ENCODE data around the gene RSPO3. TPM values are rescaled to one million over a fixed set of nuclear protein-coding genes. Genes with fewer than 3 reads are reported as not detected.

Gene RSPO3
- total RNA-seq, 1 experiment from 2014 or later, result not detected

- Mint-ChIP-seq H3K9me3 (ENCODE audit: unreplicated experiment) (no peaks in the 10 kb centered on the region), H3K27ac (ENCODE audit: low read depth, unreplicated experiment) (no peak overlapping the region), H3K27me3 (ENCODE audit: insufficient read depth, unreplicated experiment) (peaks cover 67% of the 10 kb centered on the region), H3K36me3 (ENCODE audit: insufficient read depth, unreplicated experiment) (no peaks in the 10 kb centered on the region), H3K4me3 (ENCODE audit: unreplicated experiment) (no peak overlapping the region), H3K4me1 (ENCODE audit: insufficient read depth, unreplicated experiment) (no peaks in the 10 kb centered on the region)
- intact Hi-C loops (cut with micrococcal nuclease), result no loop called here
- CTCF ChIA-PET, result no interaction called here
- POLR2A ChIA-PET, result no interaction called here
- no TSS peak for BruUV-seq (replicated peaks)
- no peak for DNase-seq (ENCODE audit: unreplicated experiment)
- no peak for TF ChIP-seq CTCF (IDR thresholded peaks at IDR 0.05; ENCODE audit: unreplicated experiment)
Observed at GRCh38 chr6:127077886-127078285, 40.6 kb upstream of the RSPO3 start.

GRCh38 chr6:127078669-127079068 lies 39.8 kb upstream of the RSPO3 start:
- Mint-ChIP-seq H3K9me3 (ENCODE audit: unreplicated experiment) (no peaks in the 10 kb centered on the region), H3K27me3 (ENCODE audit: insufficient read depth, unreplicated experiment) (peaks cover 67% of the 10 kb centered on the region), H3K27ac (ENCODE audit: low read depth, unreplicated experiment) (no peak overlapping the region), H3K36me3 (ENCODE audit: insufficient read depth, unreplicated experiment) (no peaks in the 10 kb centered on the region), H3K4me3 (ENCODE audit: unreplicated experiment) (no peak overlapping the region), H3K4me1 (ENCODE audit: insufficient read depth, unreplicated experiment) (no peaks in the 10 kb centered on the region)
- CTCF ChIA-PET, result no interaction called here
- intact Hi-C loops (cut with micrococcal nuclease), result no loop called here
- no peak for TF ChIP-seq CTCF (IDR thresholded peaks at IDR 0.05; ENCODE audit: unreplicated experiment)
- BruUV-seq (replicated peaks), result no TSS peak
- DNase-seq (ENCODE audit: unreplicated experiment), result no peak
- POLR2A ChIA-PET, result no interaction called here

- TF ChIP-seq CTCF (IDR thresholded peaks at IDR 0.05; ENCODE audit: unreplicated experiment), result no peak
- DNase-seq (ENCODE audit: unreplicated experiment), result no peak
- Mint-ChIP-seq H3K36me3 (ENCODE audit: insufficient read depth, unreplicated experiment) (no peaks in the 10 kb centered on the region), H3K4me1 (ENCODE audit: insufficient read depth, unreplicated experiment) (no peaks in the 10 kb centered on the region), H3K9me3 (ENCODE audit: unreplicated experiment) (no peaks in the 10 kb centered on the region), H3K27me3 (ENCODE audit: insufficient read depth, unreplicated experiment) (peaks cover 72% of the 10 kb centered on the region), H3K27ac (ENCODE audit: low read depth, unreplicated experiment) (no peak overlapping the region), H3K4me3 (ENCODE audit: unreplicated experiment) (no peak overlapping the region)
- POLR2A ChIA-PET, result no interaction called here
- BruUV-seq (replicated peaks), result no TSS peak
- CTCF ChIA-PET, result no interaction called here
- intact Hi-C loops (cut with micrococcal nuclease), result no loop called here
Observed at GRCh38 chr6:127079681-127080080, 38.8 kb upstream of the RSPO3 start.

- Mint-ChIP-seq H3K36me3 (ENCODE audit: insufficient read depth, unreplicated experiment) (no peaks in the 10 kb centered on the region), H3K4me1 (ENCODE audit: insufficient read depth, unreplicated experiment) (no peaks in the 10 kb centered on the region), H3K4me3 (ENCODE audit: unreplicated experiment) (no peak overlapping the region), H3K27me3 (ENCODE audit: insufficient read depth, unreplicated experiment) (peaks cover 76% of the 10 kb centered on the region), H3K9me3 (ENCODE audit: unreplicated experiment) (no peaks in the 10 kb centered on the region), H3K27ac (ENCODE audit: low read depth, unreplicated experiment) (no peak overlapping the region)
- POLR2A ChIA-PET, result no interaction called here
- no peak for TF ChIP-seq CTCF (IDR thresholded peaks at IDR 0.05; ENCODE audit: unreplicated experiment)
- intact Hi-C loops (cut with micrococcal nuclease), result no loop called here
- CTCF ChIA-PET, result no interaction called here
- DNase-seq (ENCODE audit: unreplicated experiment), result no peak
- BruUV-seq (replicated peaks), result no TSS peak
Observed at GRCh38 chr6:127080081-127080480, 38.4 kb upstream of the RSPO3 start.
